ENCODE data around the gene IVD.

The IVD gene

DNA sequence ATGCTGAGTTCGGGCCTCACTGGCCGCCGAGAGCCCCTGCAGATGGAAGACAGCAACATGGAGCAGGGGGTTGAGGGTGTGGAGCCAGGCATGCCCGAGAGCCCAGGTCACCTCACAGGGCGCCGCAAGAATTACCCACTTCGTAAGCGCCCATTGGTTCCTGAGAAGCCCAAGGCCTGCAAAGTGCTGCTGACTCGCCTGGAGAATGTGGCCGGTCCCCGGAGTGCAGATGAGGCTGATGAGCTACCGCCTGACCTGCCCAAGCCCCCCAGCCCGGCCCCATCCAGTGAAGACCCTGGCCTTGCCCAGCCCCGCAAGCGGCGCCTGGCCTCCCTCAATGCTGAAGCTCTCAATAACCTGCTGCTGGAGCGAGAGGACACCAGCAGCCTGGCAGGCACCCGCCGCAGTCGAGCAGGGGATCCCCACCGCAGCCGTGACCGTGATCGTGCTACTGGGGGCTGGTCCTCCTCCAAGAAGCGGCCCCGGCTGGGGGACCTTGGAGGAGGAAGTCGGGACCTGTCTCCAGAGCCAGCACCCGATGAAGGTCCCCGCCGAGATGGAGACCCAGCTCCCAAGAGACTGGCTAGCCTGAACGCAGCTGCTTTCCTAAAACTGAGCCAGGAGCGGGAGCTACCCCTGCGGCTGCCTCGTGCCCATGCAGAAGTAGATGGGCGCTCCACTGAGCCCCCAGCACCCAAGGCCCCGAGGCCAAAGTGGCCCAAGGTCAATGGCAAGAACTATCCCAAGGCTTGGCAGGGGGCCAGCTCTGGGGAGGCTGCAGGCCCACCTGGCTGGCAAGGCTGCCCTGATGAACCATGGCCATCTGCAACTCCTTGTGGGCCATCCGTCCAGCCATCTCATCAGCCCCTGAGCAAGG, 53.1 kb downstream of the IVD start:
- no peak overlapping the region for H3K4me3 Mint-ChIP-seq
- no peaks in the 10 kb centered on the region for H3K9me3 Mint-ChIP-seq
- peaks cover 35% of the 10 kb centered on the region for H3K4me1 Mint-ChIP-seq (ENCODE audit: low read depth)
- intact Hi-C loops (cut with micrococcal nuclease) = no loop called here
- no peaks in the 10 kb centered on the region for H3K27me3 Mint-ChIP-seq
- peaks cover 58% of the 10 kb centered on the region for H3K36me3 Mint-ChIP-seq (ENCODE audit: low read depth)
- no peak overlapping the region for H3K27ac Mint-ChIP-seq

DNA sequence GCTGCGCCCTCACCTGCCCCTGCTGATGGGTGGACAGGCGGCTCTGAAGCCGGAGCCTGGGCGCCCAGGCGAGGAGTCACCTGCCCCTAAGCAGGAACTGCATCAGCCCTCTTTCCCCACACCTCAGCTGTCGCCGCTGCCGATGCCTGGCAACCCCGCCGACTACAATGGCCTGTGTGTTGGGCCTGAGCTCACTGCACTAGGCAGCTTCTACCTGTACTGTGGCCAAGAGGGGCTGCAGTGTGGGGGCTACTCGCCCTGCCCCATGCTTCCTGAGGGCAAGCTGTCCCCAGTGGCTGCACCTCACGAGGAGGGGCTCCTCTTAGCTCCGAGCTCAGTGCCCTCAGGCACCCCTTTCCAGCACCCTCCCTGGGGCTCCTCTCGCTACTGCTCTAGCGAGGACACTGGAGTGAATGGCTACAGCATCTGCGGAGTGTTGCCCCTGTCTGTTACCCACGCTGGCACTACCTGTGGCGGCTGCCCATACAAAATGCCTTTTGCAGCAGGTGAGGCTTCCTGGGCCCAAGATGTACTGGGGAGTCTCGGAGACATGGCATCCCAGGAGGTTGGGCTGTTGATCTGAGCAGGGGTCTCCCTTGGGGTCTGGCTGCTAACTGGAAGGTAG, 53.9 kb downstream of the IVD start:
- no peak overlapping the region for H3K4me3 Mint-ChIP-seq
- peaks cover 32% of the 10 kb centered on the region for H3K4me1 Mint-ChIP-seq (ENCODE audit: low read depth)
- intact Hi-C loops (cut with micrococcal nuclease) = no loop called here
- H3K36me3 Mint-ChIP-seq (ENCODE audit: low read depth) = peaks cover 66% of the 10 kb centered on the region
- H3K9me3 Mint-ChIP-seq = no peaks in the 10 kb centered on the region
- H3K27me3 Mint-ChIP-seq = no peaks in the 10 kb centered on the region
- H3K27ac Mint-ChIP-seq = no peak overlapping the region

DNA sequence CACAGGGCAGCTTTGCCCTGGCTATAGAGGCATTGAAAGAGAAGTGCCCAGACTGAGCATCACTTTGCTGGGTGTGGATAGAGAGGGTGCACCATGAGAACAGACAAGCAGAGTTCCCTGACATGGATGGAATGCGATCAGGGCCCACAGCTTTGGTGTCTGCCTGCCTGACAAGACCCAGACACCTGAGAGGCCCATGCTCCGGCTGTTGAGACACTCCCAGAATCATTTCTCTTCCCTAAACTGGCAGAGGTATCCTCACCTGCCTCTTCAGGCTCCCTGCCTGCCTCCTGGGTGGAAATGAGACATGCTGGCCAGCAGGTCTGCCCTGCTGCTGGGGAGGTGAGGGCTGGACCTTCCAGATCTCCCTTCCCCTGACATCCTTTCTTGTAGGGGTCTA, 54.8 kb downstream of the IVD start:
- H3K36me3 Mint-ChIP-seq (ENCODE audit: low read depth) = peaks cover 75% of the 10 kb centered on the region
- H3K27me3 Mint-ChIP-seq = no peaks in the 10 kb centered on the region
- intact Hi-C loops (cut with micrococcal nuclease) = no loop called here
- H3K9me3 Mint-ChIP-seq = no peaks in the 10 kb centered on the region
- H3K4me3 Mint-ChIP-seq = no peak overlapping the region
- H3K4me1 Mint-ChIP-seq (ENCODE audit: low read depth) = peaks cover 32% of the 10 kb centered on the region
- no peak overlapping the region for H3K27ac Mint-ChIP-seq

DNA sequence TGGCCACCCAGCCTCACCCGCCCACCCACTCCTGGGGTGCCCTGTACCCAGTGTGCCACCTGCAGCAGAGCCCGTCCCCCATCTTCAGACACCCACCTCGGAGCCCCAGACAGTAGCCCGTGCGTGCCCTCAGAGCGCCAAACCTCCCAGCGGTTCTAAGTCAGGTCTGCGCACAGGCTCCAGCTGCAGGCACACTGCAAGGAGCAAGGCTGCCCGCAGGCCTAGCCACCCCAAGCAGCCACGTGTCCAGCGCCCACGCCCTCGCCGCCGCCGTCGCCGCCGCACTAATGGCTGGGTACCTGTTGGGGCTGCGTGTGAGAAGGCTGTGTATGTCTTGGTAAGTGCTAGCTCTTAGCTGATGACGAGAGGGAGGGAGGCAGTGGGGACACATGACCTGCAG, 56.4 kb downstream of the IVD start:
- intact Hi-C loops (cut with micrococcal nuclease) = no loop called here
- Mint-ChIP-seq H3K36me3 (ENCODE audit: low read depth) (peaks cover 90% of the 10 kb centered on the region), H3K4me3 (no peak overlapping the region), H3K27me3 (no peaks in the 10 kb centered on the region), H3K4me1 (ENCODE audit: low read depth) (peaks cover 33% of the 10 kb centered on the region), H3K9me3 (no peaks in the 10 kb centered on the region), H3K27ac (no peak overlapping the region)

GRCh38 chr15:40463279-40463678, 57.7 kb downstream of the IVD start:
- intact Hi-C loops (cut with micrococcal nuclease) = no loop called here
- H3K4me3 Mint-ChIP-seq = no peak overlapping the region
- H3K9me3 Mint-ChIP-seq = no peaks in the 10 kb centered on the region
- H3K27ac Mint-ChIP-seq = no peak overlapping the region
- H3K36me3 Mint-ChIP-seq (ENCODE audit: low read depth) = peaks cover 91% of the 10 kb centered on the region
- no peaks in the 10 kb centered on the region for H3K27me3 Mint-ChIP-seq
- H3K4me1 Mint-ChIP-seq (ENCODE audit: low read depth) = peaks cover 38% of the 10 kb centered on the region

DNA sequence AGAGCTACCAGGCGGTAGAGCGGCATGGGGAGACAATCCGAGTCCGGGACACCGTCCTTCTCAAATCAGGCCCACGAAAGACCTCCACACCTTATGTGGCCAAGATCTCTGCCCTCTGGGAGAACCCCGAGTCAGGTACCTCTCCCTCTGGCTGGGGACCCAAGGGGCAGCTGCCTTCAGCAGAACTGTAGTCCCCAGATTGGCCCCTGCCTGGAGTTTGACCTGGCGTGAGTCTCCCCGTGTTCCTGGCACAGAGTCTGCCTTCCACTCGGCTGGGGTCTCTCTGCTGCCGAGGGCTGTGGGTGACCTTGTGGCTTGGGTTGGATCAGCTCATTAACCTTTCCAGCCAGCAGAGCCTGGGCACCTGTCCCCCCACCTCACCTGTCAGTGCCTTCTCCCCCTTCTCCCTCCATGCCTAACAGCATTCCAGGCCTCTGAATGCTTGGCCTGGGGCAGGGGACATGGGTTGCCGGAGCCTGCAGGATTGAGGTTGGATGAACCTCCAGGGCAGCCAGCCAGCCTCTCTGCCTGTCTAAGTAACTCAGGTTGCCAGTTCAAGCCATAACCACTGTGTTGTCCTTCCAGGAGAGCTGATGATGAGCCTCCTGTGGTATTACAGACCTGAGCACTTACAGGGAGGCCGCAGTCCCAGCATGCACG, 58.4 kb downstream of the IVD start:
- intact Hi-C loops (cut with micrococcal nuclease) = no loop called here
- Mint-ChIP-seq H3K27ac (no peak overlapping the region), H3K4me3 (no peak overlapping the region), H3K36me3 (ENCODE audit: low read depth) (peaks cover 84% of the 10 kb centered on the region), H3K27me3 (no peaks in the 10 kb centered on the region), H3K9me3 (no peaks in the 10 kb centered on the region), H3K4me1 (ENCODE audit: low read depth) (peaks cover 45% of the 10 kb centered on the region)

DNA sequence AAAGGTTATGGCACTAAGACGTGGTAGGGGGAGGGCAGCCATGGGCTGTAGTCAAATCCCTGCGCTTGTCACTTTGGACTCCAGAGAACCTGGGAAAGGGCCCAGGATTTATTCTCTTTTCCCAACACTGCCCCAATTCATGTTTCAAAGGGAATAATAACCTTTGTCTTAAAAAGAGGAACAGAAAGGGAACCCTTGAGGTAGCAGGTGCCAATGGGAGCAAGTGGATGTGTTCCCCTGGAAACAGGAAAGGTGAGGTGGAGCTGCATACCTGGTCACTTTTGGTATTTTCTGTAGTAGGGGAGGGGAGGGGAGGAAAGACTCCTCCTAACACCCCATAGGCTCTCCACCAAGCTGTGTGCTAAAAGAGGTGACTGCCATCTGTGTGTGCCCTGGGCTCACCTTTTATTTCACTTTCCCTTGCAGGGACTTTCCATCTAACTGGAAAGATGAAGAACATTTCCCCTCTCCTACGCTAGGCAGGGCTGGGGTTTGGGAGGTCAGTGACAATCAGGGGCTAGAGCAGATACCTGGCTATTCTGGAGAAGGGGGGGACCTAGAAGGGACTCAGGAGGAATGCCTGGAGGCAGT, 59.1 kb downstream of the IVD start:
- peaks cover 51% of the 10 kb centered on the region for H3K4me1 Mint-ChIP-seq (ENCODE audit: low read depth)
- H3K27ac Mint-ChIP-seq = no peak overlapping the region
- no peaks in the 10 kb centered on the region for H3K27me3 Mint-ChIP-seq
- intact Hi-C loops (cut with micrococcal nuclease) = no loop called here
- no peaks in the 10 kb centered on the region for H3K9me3 Mint-ChIP-seq
- H3K4me3 Mint-ChIP-seq = no peak overlapping the region
- H3K36me3 Mint-ChIP-seq (ENCODE audit: low read depth) = peaks cover 77% of the 10 kb centered on the region

DNA sequence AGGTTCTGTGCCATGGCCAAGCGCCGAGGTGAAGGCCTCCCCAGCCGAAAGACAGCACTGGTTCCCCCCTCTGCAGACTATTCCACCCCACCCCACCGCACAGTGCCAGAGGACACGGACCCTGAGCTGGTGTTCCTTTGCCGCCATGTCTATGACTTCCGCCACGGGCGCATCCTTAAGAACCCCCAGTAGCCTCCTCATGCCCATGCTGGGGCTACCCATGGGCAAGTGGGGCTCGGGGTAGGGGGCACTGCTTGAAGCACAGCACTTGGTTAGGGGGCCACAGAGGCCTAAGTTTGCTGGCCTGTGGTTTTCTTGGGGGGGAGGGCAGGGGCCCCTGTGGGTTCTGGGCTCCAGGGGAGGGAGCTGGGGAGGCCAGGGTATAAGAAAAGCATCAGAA, 60.3 kb downstream of the IVD start:
- intact Hi-C loops (cut with micrococcal nuclease) = no loop called here
- Mint-ChIP-seq H3K4me1 (ENCODE audit: low read depth) (peaks cover 60% of the 10 kb centered on the region), H3K9me3 (no peaks in the 10 kb centered on the region), H3K4me3 (no peak overlapping the region), H3K27me3 (no peaks in the 10 kb centered on the region), H3K27ac (peak overlapping the region; percentile 78), H3K36me3 (ENCODE audit: low read depth) (peaks cover 65% of the 10 kb centered on the region)

- Mint-ChIP-seq H3K4me3 (no peak overlapping the region), H3K9me3 (no peaks in the 10 kb centered on the region), H3K27ac (peak overlapping the region; percentile 78), H3K36me3 (ENCODE audit: low read depth) (peaks cover 58% of the 10 kb centered on the region), H3K4me1 (ENCODE audit: low read depth) (peaks cover 63% of the 10 kb centered on the region), H3K27me3 (peaks cover 1% of the 10 kb centered on the region)
- intact Hi-C loops (cut with micrococcal nuclease) = no loop called here
These were observed 61.0 kb downstream of the IVD start for GRCh38 chr15:40466426-40467260.

DNA sequence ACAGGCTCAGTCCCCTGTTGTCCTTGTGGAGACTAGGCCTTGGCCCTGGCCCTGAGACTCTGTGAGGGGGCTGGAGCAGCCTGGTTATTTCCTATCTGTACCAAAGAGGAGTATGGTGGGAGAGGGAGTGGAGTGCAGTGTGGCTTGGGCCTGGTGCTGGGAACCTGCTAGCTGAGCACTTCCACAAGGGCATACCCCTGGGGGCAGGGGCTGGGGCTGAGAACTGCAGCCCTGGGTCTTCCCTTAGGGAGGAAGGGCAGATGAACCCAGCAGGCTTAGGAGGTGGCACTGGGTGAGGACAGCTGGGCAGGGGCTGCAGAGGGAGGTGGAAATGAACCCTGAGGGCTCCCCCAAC, 61.6 kb downstream of the IVD start:
- Mint-ChIP-seq H3K9me3 (no peaks in the 10 kb centered on the region), H3K27ac (peak overlapping the region; percentile 78), H3K36me3 (ENCODE audit: low read depth) (peaks cover 52% of the 10 kb centered on the region), H3K4me3 (no peak overlapping the region), H3K27me3 (peaks cover 4% of the 10 kb centered on the region), H3K4me1 (ENCODE audit: low read depth) (peaks cover 69% of the 10 kb centered on the region)
- intact Hi-C loops (cut with micrococcal nuclease) = no loop called here

- Mint-ChIP-seq H3K4me1 (ENCODE audit: low read depth) (peaks cover 75% of the 10 kb centered on the region), H3K36me3 (ENCODE audit: low read depth) (peaks cover 39% of the 10 kb centered on the region), H3K27me3 (peaks cover 4% of the 10 kb centered on the region), H3K27ac (no peak overlapping the region), H3K9me3 (no peaks in the 10 kb centered on the region), H3K4me3 (no peak overlapping the region)
- intact Hi-C loops (cut with micrococcal nuclease) = no loop called here
These were observed 63.3 kb downstream of the IVD start for GRCh38 chr15:40468898-40469331.

DNA sequence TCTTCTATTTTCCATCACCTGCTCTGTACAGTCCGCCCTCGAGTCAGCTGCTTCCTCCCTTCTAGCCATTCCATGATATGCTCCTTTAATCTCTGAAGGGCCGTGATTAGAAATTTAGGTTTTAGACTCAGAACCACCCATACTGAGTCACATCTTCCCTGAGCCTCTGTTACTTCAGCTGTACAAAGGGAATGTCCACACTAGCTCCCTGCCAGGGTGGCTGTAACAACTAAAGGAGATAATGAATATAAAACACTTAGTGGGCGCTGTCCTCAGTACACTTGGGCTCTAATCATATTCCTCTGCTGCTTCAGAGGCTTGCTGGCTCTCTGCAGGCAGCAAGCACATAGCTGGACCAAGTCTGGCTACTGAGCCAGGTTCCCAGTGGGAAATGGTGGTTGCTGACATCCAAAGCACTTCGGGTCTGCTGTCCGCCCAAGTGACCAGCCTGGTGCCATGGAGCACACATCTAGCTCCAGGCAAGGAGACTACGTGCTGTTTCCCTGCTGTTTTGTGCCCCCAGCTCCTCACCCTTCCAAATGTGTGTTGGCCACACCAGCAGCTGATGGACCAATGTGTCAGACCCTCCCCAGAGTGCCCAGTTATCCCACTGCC, 64.3 kb downstream of the IVD start:
- peaks cover 66% of the 10 kb centered on the region for H3K4me1 Mint-ChIP-seq (ENCODE audit: low read depth)
- intact Hi-C loops (cut with micrococcal nuclease) = no loop called here
- H3K4me3 Mint-ChIP-seq = peak overlapping the region; percentile 62
- H3K27me3 Mint-ChIP-seq = peaks cover 4% of the 10 kb centered on the region
- H3K27ac Mint-ChIP-seq = peak overlapping the region; percentile 72
- peaks cover 30% of the 10 kb centered on the region for H3K36me3 Mint-ChIP-seq (ENCODE audit: low read depth)
- no peaks in the 10 kb centered on the region for H3K9me3 Mint-ChIP-seq

DNA sequence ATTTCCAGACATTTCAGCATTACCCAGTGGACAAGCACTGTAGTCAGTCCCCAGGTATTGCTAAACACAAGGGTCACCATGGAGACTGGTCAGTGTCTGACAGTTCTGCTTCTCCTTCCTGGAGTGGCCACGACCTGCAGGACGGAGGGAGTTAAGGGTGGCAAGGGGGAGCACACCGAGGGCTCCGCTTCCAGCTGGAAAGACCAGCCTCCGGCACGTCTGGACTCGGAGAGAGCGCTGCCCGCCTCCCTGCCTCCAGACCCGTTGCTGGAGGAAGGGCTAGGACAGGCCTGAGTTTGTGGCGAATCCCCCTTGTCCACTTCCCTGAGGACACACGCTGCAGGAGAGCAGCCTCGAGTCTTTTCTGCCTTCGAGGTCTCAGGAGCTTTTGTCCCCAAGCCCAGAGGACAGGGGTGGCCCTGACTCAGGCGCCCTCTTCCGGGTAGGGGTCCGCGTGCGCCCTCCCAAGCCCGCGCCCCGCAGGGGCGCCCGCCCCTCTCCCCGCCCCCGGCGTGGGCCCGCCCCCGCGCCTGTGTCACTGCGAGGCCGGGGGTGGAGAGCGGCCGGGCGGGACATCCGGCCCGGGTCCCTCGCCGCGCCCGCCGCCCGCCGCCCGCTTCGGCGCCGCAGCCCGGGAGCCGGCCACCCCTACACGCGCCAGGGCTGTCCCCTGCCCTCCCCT, 65.0 kb downstream of the IVD start, which contains the start of gene CHST14:
Gene CHST14 (plus strand): TSS at position 562 of the 682 bp plus-strand sequence. CDS start 230 bp downstream, outside the sequence.
- Mint-ChIP-seq H3K27ac (peak within 1 kb of the TSS; percentile 74), H3K36me3 (ENCODE audit: low read depth) (peaks cover 23% of the 10 kb centered on the region), H3K9me3 (no peaks in the 10 kb centered on the region), H3K4me3 (peak within 1 kb of the TSS; percentile 78), H3K4me1 (ENCODE audit: low read depth) (peaks cover 60% of the 10 kb centered on the region), H3K27me3 (peaks cover 4% of the 10 kb centered on the region)
- intact Hi-C loops (cut with micrococcal nuclease) = no loop called here
